MCF 10A (cell line): Measurements from ENCODE around the gene IL11RA. TPM values are rescaled to one million over a fixed set of nuclear protein-coding genes. Genes with fewer than 3 reads are reported as not detected.

Source experiments
- BruUV-seq: library from RNA; stranded (reverse); fragments of 400-500 nt; replicated peaks from 2 replicates; lab custom pipeline; 2021; lab: Mats Ljungman, UMichigan
- CTCF ChIA-PET: fragments of 300-600 bp; sonication (Branson Sonifier 250); formaldehyde crosslinking; extraction: SDS; loops from one replicate; lab custom pipeline; 2021; ENCODE audit warnings: antibody characterized with exemption, inconsistent platforms; lab: Yijun Ruan, JAX
- POLR2A ChIA-PET: fragments of 300-600, 350-650 bp; sonication (Branson Sonifier 250); formaldehyde crosslinking; extraction: SDS; loops from one replicate; lab custom pipeline; 2020; ENCODE audit warnings: antibody characterized with exemption, inconsistent platforms; lab: Yijun Ruan, JAX
- DNase-seq: peaks from one replicate; pipeline ENCODE4 v3.0.0-alpha.2; 2018; ENCODE audit not compliant: unreplicated experiment
- H3K27ac Mint-ChIP-seq: one replicate; pipeline ENCODE4 v1.8.0; 2022; ENCODE audit warnings: mild to moderate bottlenecking, low read depth, mixed read lengths; ENCODE audit not compliant: unreplicated experiment
- H3K27me3 Mint-ChIP-seq: one replicate; pipeline ENCODE4 v1.8.0; 2022; ENCODE audit warnings: mixed read lengths; ENCODE audit not compliant: insufficient read depth, unreplicated experiment
- H3K36me3 Mint-ChIP-seq: one replicate; pipeline ENCODE4 v1.8.0; 2022; ENCODE audit warnings: mild to moderate bottlenecking, moderate library complexity, mixed read lengths; ENCODE audit not compliant: insufficient read depth, unreplicated experiment
- H3K4me1 Mint-ChIP-seq: one replicate; pipeline ENCODE4 v1.8.0; 2022; ENCODE audit warnings: mixed read lengths; ENCODE audit not compliant: insufficient read depth, unreplicated experiment
- H3K4me3 Mint-ChIP-seq: one replicate; pipeline ENCODE4 v1.8.0; 2022; ENCODE audit warnings: mild to moderate bottlenecking, moderate library complexity, mixed read lengths; ENCODE audit not compliant: unreplicated experiment
- H3K9me3 Mint-ChIP-seq: one replicate; pipeline ENCODE4 v1.8.0; 2022; ENCODE audit warnings: mixed read lengths; ENCODE audit not compliant: unreplicated experiment
- intact Hi-C: fragments of 100-400 bp; cut with micrococcal nuclease; formaldehyde crosslinking; loops from 2 replicates; pipeline ENCODE4 v1.14.1; 2022
- total RNA-seq: library from RNA; stranded (reverse); gene quantifications from 2 replicates; pipeline ENCODE4 v1.2.3, GENCODE V29; 2022
- TF ChIP-seq, protein P1 (sequence below): fragments of 200-600 bp; IDR thresholded peaks from one replicate; pipeline ENCODE4 v1.8.0; 2022; ENCODE audit warnings: antibody characterized with exemption, mild to moderate bottlenecking; ENCODE audit not compliant: unreplicated experiment

IL11RA gene
- total RNA-seq, 1 experiment from 2014 or later: 4.0 TPM

DNA sequence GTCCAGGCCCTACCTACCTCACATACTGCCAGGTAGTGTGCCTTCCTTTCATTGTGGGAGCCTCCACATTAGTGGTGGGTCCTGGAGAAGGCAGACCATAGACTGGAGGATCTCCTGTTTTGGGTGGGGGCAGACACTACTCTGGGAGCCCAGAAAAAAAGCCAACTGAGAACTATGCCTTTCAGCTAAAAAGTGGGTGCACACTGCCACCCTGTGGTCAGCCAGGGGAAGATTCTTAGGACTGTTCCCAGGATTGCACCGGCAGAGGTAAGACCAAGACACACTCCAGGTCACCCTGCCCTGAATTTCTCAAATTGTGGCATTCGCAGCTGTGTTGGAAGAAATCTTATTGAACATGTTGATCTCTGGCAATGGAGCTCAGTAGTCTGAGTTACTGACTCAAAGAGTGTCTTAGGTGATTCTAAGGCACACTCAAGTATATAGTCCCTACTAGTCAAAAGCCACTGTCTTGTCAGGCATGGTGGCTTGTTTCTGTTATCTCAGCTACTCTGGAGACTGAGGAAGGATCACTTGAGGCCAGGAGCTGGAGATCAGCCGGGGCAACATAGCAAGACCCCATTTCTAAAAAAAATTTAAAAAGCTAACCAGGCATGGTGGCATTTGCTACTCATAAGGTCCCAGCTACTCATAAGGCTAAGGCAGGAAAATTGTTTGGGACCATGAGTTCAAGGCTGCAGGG, 18.0 kb upstream of the IL11RA start:
- intact Hi-C loops: loop anchor here (1.0 kb wide), 1 partner anchor 22 kb away; the partner anchor contains the start of gene RPP25L
- Mint-ChIP-seq H3K36me3 (peaks cover 22% of the 10 kb centered on the region), H3K27me3 (peaks cover 21% of the 10 kb centered on the region), H3K27ac (no peak overlapping the region), H3K4me1 (peaks cover 36% of the 10 kb centered on the region), H3K4me3 (no peak overlapping the region), H3K9me3 (no peaks in the 10 kb centered on the region)
- POLR2A ChIA-PET: interaction anchor here (1.1 to 2.1 kb wide), 8 partner anchors 11 to 31 kb away, joined by 3 to 13 read pairs (median 6); partner anchors contain the start of genes DCTN3, GALT and RPP25L
- DNase-seq: peak; percentile 71
- TF ChIP-seq, protein P1, sequence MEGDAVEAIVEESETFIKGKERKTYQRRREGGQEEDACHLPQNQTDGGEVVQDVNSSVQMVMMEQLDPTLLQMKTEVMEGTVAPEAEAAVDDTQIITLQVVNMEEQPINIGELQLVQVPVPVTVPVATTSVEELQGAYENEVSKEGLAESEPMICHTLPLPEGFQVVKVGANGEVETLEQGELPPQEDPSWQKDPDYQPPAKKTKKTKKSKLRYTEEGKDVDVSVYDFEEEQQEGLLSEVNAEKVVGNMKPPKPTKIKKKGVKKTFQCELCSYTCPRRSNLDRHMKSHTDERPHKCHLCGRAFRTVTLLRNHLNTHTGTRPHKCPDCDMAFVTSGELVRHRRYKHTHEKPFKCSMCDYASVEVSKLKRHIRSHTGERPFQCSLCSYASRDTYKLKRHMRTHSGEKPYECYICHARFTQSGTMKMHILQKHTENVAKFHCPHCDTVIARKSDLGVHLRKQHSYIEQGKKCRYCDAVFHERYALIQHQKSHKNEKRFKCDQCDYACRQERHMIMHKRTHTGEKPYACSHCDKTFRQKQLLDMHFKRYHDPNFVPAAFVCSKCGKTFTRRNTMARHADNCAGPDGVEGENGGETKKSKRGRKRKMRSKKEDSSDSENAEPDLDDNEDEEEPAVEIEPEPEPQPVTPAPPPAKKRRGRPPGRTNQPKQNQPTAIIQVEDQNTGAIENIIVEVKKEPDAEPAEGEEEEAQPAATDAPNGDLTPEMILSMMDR: peak; percentile 86
- CTCF ChIA-PET: interaction anchor here (0.6 to 6.5 kb wide), 30 partner anchors 10 to 1608 kb away, joined by 3 to 113 read pairs (median 4); partner anchors contain the start of genes DCTN3, GALT, IL11RA and RPP25L
- BruUV-seq: no TSS peak

DNA sequence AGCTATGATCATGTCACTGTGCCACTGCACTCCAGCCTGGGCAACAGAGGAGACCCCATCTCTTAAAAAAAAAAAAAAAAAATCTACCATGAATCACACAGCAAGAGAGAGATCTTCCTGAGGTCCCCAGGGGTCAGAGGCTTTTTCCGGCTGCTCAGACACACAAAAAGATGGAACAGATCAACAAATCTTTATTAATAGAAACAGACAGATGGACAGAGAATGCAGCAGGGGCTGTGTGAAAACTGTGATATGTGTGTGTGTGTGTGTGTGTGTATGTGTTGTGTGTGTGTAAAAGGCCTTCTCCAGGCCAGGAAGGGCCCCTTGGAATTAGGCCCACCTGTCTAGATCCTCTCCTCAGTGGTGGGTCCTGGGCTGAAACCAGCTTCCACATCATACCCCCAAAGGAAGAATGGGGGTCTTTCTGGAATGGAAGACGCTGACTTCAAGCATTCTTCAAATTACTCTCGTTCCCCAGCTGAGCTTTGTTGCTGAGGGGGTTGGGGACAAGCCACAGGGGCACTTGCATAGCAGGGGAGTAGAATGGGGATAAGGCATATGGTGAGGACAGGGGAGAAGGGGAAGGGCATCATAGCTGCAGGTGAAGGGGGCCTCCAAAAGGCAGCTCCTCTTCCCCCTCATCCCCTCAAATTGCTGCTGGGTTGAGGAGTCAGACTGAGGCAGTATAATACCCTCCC, 17.3 kb upstream of the IL11RA start:
- H3K27ac Mint-ChIP-seq: no peak overlapping the region
- ChIA-PET POLR2A (interaction anchor here (1.1 to 2.1 kb wide), 7 partner anchors 10 to 31 kb away, joined by 3 to 13 read pairs (median 6); partner anchors contain the start of genes DCTN3, GALT and RPP25L), CTCF (interaction anchor here (0.6 to 6.5 kb wide), 28 partner anchors 11 to 1607 kb away, joined by 3 to 113 read pairs (median 4); partner anchors contain the start of genes DCTN3, GALT, IL11RA and RPP25L)
- intact Hi-C loops: loop anchor here (1.0 kb wide), 1 partner anchor 22 kb away; the partner anchor contains the start of gene RPP25L
- peaks cover 22% of the 10 kb centered on the region for H3K36me3 Mint-ChIP-seq
- no peak for DNase-seq
- peaks cover 36% of the 10 kb centered on the region for H3K4me1 Mint-ChIP-seq
- H3K4me3 Mint-ChIP-seq: no peak overlapping the region
- no peaks in the 10 kb centered on the region for H3K9me3 Mint-ChIP-seq
- TF ChIP-seq, protein P1: no peak
- peaks cover 14% of the 10 kb centered on the region for H3K27me3 Mint-ChIP-seq
- BruUV-seq: TSS peak; percentile 49

DNA sequence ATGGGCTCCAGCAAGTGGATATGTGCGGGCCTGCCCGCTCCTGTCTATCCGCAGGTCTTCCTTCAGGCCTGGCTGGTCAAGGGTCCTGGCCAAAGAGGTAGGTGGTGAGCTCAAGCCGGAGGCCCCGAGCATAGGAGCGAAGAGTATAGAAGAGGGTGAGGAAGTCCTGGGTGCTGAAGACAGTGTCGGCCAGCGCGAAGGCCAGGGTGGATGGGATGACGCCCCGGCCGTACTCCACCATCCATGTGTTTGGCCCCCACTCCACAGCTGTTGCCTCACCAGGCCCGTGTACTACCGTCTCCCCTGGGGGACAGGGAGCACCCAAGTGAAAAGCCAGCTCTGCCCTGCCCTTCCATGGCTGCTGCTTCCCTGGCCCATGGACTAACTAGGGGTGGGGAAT, 16.4 kb upstream of the IL11RA start:
- Mint-ChIP-seq H3K36me3 (peaks cover 22% of the 10 kb centered on the region), H3K4me1 (peaks cover 30% of the 10 kb centered on the region), H3K9me3 (no peaks in the 10 kb centered on the region), H3K27me3 (peaks cover 5% of the 10 kb centered on the region), H3K4me3 (peak overlapping the region; percentile 92), H3K27ac (peak overlapping the region; percentile 49)
- CTCF ChIA-PET: interaction anchor here (0.6 to 6.5 kb wide), 13 partner anchors 10 to 615 kb away, joined by 3 to 113 read pairs (median 6); partner anchors contain the start of genes DCTN3, GALT and RPP25L
- POLR2A ChIA-PET: interaction anchor here (0.6 to 3.8 kb wide), 4 partner anchors 10 to 29 kb away, joined by 4 to 48 read pairs (median 12); partner anchors contain the start of genes GALT and RPP25L
- TF ChIP-seq, protein P1: no peak
- BruUV-seq: no TSS peak
- no peak for DNase-seq
- intact Hi-C loops: no loop called here
